ENCODE measurements around the gene IL26.
"Not testable (repeated sequence)": the region's sequence is repeated elsewhere in the genome, so short reads cannot be mapped to it uniquely, and the experiment has no call there.

The IL26 gene

GRCh38 chr12:68239309-68239982 is 13.8 kb upstream of the IL26 start:
- no peak for DNase-seq

- DNase-seq: peak in 1 of 14 donors; percentile 14
These were observed 12.0 kb upstream of the IL26 start for GRCh38 chr12:68237619-68238018.

GRCh38 chr12:68237078-68237477 is 11.5 kb upstream of the IL26 start:
- DNase-seq: no peak

GRCh38 chr12:68236421-68237059 is 10.9 kb upstream of the IL26 start:
- peak in 1 of 14 donors; percentile 3 for DNase-seq

GRCh38 chr12:68235576-68235975 is 10.0 kb upstream of the IL26 start:
- DNase-seq: no peak

- no peak for DNase-seq
These were observed 8.5 kb upstream of the IL26 start for GRCh38 chr12:68234140-68234539.

- DNase-seq: no peak
These were observed 7.9 kb upstream of the IL26 start for GRCh38 chr12:68233498-68233897.

GRCh38 chr12:68231691-68232090 is 6.1 kb upstream of the IL26 start:
- DNase-seq: no peak

GRCh38 chr12:68231229-68231628 is 5.6 kb upstream of the IL26 start:
- no peak for DNase-seq

- DNase-seq: no peak
These were observed 4.3 kb upstream of the IL26 start for GRCh38 chr12:68229956-68230355.

GRCh38 chr12:68227356-68227755 is 1.7 kb upstream of the IL26 start:
- no peak for DNase-seq

- no peak for DNase-seq
These were observed 861 bp downstream of the IL26 start for GRCh38 chr12:68224613-68225285.

- DNase-seq: peak in 11 of 14 donors; percentile 4 to 62 (median 38)
These were observed 2.4 kb downstream of the IL26 start for GRCh38 chr12:68223067-68223747.

GRCh38 chr12:68222326-68222725 is 3.3 kb downstream of the IL26 start:
- no peak for DNase-seq

- no peak for DNase-seq
These were observed 4.1 kb downstream of the IL26 start for GRCh38 chr12:68221497-68221896.

- no peak for DNase-seq
These were observed 14.7 kb downstream of the IL26 start for GRCh38 chr12:68210875-68211274.

- DNase-seq: not testable (repeated sequence)
These were observed 16.4 kb downstream of the IL26 start for GRCh38 chr12:68209048-68209728.

GRCh38 chr12:68207276-68207675 is 18.3 kb downstream of the IL26 start:
- DNase-seq: no peak

- no peak for DNase-seq
These were observed 19.2 kb downstream of the IL26 start for GRCh38 chr12:68206446-68206845.

GRCh38 chr12:68203460-68203875 is 22.1 kb downstream of the IL26 start:
- no peak for DNase-seq

- DNase-seq: no peak
These were observed 24.8 kb downstream of the IL26 start for GRCh38 chr12:68200854-68201253.

- DNase-seq: no peak
These were observed 26.5 kb downstream of the IL26 start for GRCh38 chr12:68199127-68199526.
